HL-60 (cell line): ENCODE measurements around the gene BEX2.

Experiments
- DNase-seq, 2 experiments: peaks; one replicate each; pipeline ENCODE4 v3.0.0-alpha.2; 2010 to 2020; ENCODE audit warnings: low read depth in 1 of 2, low spot score in 1 of 2
- H3K27ac ChIP-seq: fragments of 250-450 bp; sonication (Bioruptor Pico); replicated peaks from 2 replicates; pipeline ENCODE4 v1.5.1; 2020; ENCODE audit warnings: mild to moderate bottlenecking, moderate library complexity
- H3K27me3 ChIP-seq: fragments of 250-450 bp; sonication (Bioruptor Pico); 2 replicates; pipeline ENCODE4 v1.5.1; 2021; ENCODE audit warnings: mild to moderate bottlenecking, moderate library complexity; ENCODE audit not compliant: insufficient read depth, poor library complexity, severe bottlenecking
- H3K4me3 ChIP-seq: replicated peaks from 2 replicates; pipeline ENCODE4 v1.5.1; 2011; ENCODE audit warnings: mild to moderate bottlenecking, control low read depth, low read length; ENCODE audit not compliant: insufficient read depth
- GABPA ChIP-seq: IDR thresholded peaks from 2 replicates; pipeline ENCODE4 v1.6.1; 2012; ENCODE audit warnings: low read depth
- POLR2AphosphoS5 ChIP-seq: IDR thresholded peaks from 2 replicates; pipeline ENCODE4 v1.6.1; 2012; ENCODE audit warnings: low read depth
- SPI1 ChIP-seq: IDR thresholded peaks from 2 replicates; pipeline ENCODE4 v1.6.1; 2012; ENCODE audit warnings: low read depth, mild to moderate bottlenecking, borderline replicate concordance
- TF ChIP-seq, protein P1 (sequence below): IDR thresholded peaks from one replicate; pipeline ENCODE4 v1.5.1; 2011; ENCODE audit warnings: low read length, control low read depth, inconsistent platforms; ENCODE audit not compliant: insufficient read depth
- TF ChIP-seq, protein P2 (sequence below): IDR thresholded peaks from 2 replicates; pipeline ENCODE4 v1.6.1; 2012; ENCODE audit warnings: low read depth; ENCODE audit not compliant: insufficient replicate concordance

The BEX2 gene

DNA sequence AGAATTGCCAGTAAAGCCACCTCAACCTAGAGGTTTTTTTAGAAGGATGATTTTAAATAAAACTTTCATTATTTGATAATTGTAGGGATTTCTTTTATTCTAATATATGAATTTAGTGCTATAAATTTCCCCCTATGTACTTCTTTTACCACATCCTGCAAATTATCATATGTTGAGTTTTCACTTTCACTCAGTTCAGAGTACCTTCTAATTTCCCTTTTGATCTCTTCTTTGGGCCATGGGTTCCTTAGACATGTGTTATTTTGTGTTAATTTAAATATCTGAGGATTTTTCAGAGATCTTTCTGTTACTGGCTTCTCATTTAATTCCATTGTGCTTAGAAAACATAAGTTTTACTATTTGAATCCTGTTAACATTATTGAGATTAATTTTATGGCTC lies 6.1 kb downstream of the BEX2 start:
- Histone ChIP-seq H3K27me3 (peaks cover 12% of the 10 kb centered on the region), H3K27ac (no peak overlapping the region), H3K4me3 (no peak overlapping the region)
- DNase-seq, result no peak
- TF ChIP-seq SPI1, result no peak
- TF ChIP-seq, protein P1, sequence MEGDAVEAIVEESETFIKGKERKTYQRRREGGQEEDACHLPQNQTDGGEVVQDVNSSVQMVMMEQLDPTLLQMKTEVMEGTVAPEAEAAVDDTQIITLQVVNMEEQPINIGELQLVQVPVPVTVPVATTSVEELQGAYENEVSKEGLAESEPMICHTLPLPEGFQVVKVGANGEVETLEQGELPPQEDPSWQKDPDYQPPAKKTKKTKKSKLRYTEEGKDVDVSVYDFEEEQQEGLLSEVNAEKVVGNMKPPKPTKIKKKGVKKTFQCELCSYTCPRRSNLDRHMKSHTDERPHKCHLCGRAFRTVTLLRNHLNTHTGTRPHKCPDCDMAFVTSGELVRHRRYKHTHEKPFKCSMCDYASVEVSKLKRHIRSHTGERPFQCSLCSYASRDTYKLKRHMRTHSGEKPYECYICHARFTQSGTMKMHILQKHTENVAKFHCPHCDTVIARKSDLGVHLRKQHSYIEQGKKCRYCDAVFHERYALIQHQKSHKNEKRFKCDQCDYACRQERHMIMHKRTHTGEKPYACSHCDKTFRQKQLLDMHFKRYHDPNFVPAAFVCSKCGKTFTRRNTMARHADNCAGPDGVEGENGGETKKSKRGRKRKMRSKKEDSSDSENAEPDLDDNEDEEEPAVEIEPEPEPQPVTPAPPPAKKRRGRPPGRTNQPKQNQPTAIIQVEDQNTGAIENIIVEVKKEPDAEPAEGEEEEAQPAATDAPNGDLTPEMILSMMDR, result no peak
- TF ChIP-seq POLR2AphosphoS5, result no peak
- TF ChIP-seq, protein P2, sequence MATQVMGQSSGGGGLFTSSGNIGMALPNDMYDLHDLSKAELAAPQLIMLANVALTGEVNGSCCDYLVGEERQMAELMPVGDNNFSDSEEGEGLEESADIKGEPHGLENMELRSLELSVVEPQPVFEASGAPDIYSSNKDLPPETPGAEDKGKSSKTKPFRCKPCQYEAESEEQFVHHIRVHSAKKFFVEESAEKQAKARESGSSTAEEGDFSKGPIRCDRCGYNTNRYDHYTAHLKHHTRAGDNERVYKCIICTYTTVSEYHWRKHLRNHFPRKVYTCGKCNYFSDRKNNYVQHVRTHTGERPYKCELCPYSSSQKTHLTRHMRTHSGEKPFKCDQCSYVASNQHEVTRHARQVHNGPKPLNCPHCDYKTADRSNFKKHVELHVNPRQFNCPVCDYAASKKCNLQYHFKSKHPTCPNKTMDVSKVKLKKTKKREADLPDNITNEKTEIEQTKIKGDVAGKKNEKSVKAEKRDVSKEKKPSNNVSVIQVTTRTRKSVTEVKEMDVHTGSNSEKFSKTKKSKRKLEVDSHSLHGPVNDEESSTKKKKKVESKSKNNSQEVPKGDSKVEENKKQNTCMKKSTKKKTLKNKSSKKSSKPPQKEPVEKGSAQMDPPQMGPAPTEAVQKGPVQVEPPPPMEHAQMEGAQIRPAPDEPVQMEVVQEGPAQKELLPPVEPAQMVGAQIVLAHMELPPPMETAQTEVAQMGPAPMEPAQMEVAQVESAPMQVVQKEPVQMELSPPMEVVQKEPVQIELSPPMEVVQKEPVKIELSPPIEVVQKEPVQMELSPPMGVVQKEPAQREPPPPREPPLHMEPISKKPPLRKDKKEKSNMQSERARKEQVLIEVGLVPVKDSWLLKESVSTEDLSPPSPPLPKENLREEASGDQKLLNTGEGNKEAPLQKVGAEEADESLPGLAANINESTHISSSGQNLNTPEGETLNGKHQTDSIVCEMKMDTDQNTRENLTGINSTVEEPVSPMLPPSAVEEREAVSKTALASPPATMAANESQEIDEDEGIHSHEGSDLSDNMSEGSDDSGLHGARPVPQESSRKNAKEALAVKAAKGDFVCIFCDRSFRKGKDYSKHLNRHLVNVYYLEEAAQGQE, result no peak
- TF ChIP-seq GABPA, result no peak

- no peak overlapping the region for H3K4me3 ChIP-seq
- H3K27ac ChIP-seq, result no peak overlapping the region
- H3K27me3 ChIP-seq, result peaks cover 2% of the 10 kb centered on the region
- DNase-seq, result no peak
- TF ChIP-seq, protein P1, result no peak
- no peak for TF ChIP-seq SPI1
- TF ChIP-seq GABPA, result no peak
- TF ChIP-seq POLR2AphosphoS5, result no peak
- TF ChIP-seq, protein P2, result no peak
Measured at GRCh38 chrX:103293118-103293517, 17.7 kb downstream of the BEX2 start.

DNA sequence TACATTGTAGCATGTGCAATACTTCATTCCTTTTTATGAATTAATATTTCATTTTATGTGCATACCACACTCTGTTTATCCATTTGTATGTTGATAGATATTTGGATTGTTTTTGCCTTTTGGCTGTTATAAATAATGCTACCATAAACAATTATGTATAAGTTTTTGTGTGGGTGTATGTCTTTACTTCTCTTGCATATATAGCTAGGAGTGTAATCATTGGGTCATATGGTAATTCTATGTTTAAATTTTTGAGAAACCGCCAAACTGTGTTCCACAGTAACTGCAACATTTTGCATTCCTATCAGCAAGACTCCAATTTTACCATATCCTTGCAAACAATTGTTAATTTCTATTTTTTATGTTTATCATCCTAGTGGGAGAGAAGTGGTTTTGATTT lies 31.2 kb downstream of the BEX2 start:
- Histone ChIP-seq H3K4me3 (no peak overlapping the region), H3K27ac (no peak overlapping the region), H3K27me3 (peaks cover 21% of the 10 kb centered on the region)
- DNase-seq, result no peak
- TF ChIP-seq GABPA (no peak), SPI1 (no peak), POLR2AphosphoS5 (no peak)
- TF ChIP-seq, protein P2, result no peak
- TF ChIP-seq, protein P1, result no peak
